PC-9 (cell line): ENCODE results near the gene PRSS21. TPM values are rescaled to one million over a fixed set of nuclear protein-coding genes. Genes with fewer than 3 reads are reported as not detected.

Experiments
- BruUV-seq: library from RNA; stranded (reverse); fragments of 400-500 nt; replicated peaks from 2 replicates; lab custom pipeline; 2021; lab: Mats Ljungman, UMichigan
- CTCF ChIA-PET: fragments of 300-600 bp; sonication (Branson Sonifier 250); formaldehyde crosslinking; loops from one replicate; lab custom pipeline; 2022; ENCODE audit warnings: antibody characterized with exemption; lab: Charles Lee
- POLR2A ChIA-PET: fragments of 300-600 bp; sonication (Branson Sonifier 250); formaldehyde crosslinking; loops from one replicate; lab custom pipeline; 2022; ENCODE audit warnings: antibody characterized with exemption; ENCODE audit not compliant: unreplicated experiment; lab: Charles Lee
- DNase-seq, 2 experiments: peaks; one replicate each; pipeline versions ENCODE4 v3.0.0 to v3.0.0-alpha.2; 2015 to 2022; ENCODE audit warnings: mixed read lengths in 1 of 2
- H2AFZ ChIP-seq: fragments of 200-600 bp; sonication (generic); 2 replicates; pipeline ENCODE4 v1.8.1; 2017; ENCODE audit warnings: antibody characterized with exemption
- H3F3A ChIP-seq: fragments of 200-600 bp; sonication (generic); 2 replicates; pipeline ENCODE4 v1.8.1; 2017; ENCODE audit warnings: antibody characterized with exemption, mild to moderate bottlenecking, low read depth; ENCODE audit not compliant: insufficient read depth
- H3K27ac ChIP-seq: fragments of 200-600 bp; sonication (generic); 2 replicates; pipeline ENCODE4 v1.6.1; 2016; ENCODE audit warnings: mixed run types
- H3K27me3 ChIP-seq: fragments of 200-600 bp; sonication (generic); 2 replicates; pipeline ENCODE4 v1.6.1; 2016; ENCODE audit warnings: low read depth, mixed run types; ENCODE audit not compliant: insufficient read depth
- H3K36me3 ChIP-seq: fragments of 200-600 bp; sonication (generic); 2 replicates; pipeline ENCODE4 v1.6.1; 2016; ENCODE audit warnings: low read depth, mixed run types
- H3K4me1 ChIP-seq: fragments of 200-600 bp; sonication (generic); replicated peaks from 2 replicates; pipeline ENCODE4 v1.6.1; 2016; ENCODE audit warnings: mixed run types; ENCODE audit not compliant: insufficient read depth
- H3K4me2 ChIP-seq: fragments of 200-600 bp; sonication (generic); 2 replicates; pipeline ENCODE4 v1.6.1; 2017; ENCODE audit warnings: mixed run types
- H3K4me3 ChIP-seq: fragments of 200-600 bp; sonication (generic); 2 replicates; pipeline ENCODE4 v1.6.1; 2016; ENCODE audit warnings: mixed run types
- H3K79me2 ChIP-seq: fragments of 200-600 bp; sonication (generic); 2 replicates; pipeline ENCODE4 v1.6.1; 2017; ENCODE audit warnings: low read depth, mixed run types
- H3K9me2 ChIP-seq: fragments of 200-600 bp; sonication (generic); 2 replicates; pipeline ENCODE4 v1.8.1; 2017; ENCODE audit warnings: mild to moderate bottlenecking; ENCODE audit not compliant: insufficient read depth
- H3K9me3 ChIP-seq: fragments of 200-600 bp; sonication (generic); 2 replicates; pipeline ENCODE4 v1.8.1; 2016; ENCODE audit warnings: low read depth; ENCODE audit not compliant: insufficient read depth
- H4K20me1 ChIP-seq: fragments of 200-600 bp; sonication (generic); 2 replicates; pipeline ENCODE4 v1.8.1; 2017; ENCODE audit not compliant: insufficient read depth
- CTCF ChIP-seq: fragments of 200-600 bp; sonication (generic); conservative IDR thresholded peaks from 2 replicates; pipeline ENCODE4 v1.6.1; 2017; ENCODE audit warnings: mixed run types, antibody characterized with exemption, mild to moderate bottlenecking, moderate library complexity
- EZH2 ChIP-seq: fragments of 200-600 bp; sonication (generic); IDR thresholded peaks from 2 replicates; pipeline ENCODE4 v1.8.0; 2017; ENCODE audit warnings: antibody characterized with exemption, low read depth
- intact Hi-C: fragments of 100-400 bp; cut with micrococcal nuclease; formaldehyde crosslinking; loops from one replicate; pipeline ENCODE4 v1.10.0; 2022; ENCODE audit not compliant: unreplicated experiment
- total RNA-seq: library from RNA; stranded (reverse); gene quantifications from 2 replicates; pipeline ENCODE4 v1.2.3, GENCODE V29; 2021

The PRSS21 gene
- total RNA-seq, 1 experiment from 2014 or later: 61.2 TPM

DNA sequence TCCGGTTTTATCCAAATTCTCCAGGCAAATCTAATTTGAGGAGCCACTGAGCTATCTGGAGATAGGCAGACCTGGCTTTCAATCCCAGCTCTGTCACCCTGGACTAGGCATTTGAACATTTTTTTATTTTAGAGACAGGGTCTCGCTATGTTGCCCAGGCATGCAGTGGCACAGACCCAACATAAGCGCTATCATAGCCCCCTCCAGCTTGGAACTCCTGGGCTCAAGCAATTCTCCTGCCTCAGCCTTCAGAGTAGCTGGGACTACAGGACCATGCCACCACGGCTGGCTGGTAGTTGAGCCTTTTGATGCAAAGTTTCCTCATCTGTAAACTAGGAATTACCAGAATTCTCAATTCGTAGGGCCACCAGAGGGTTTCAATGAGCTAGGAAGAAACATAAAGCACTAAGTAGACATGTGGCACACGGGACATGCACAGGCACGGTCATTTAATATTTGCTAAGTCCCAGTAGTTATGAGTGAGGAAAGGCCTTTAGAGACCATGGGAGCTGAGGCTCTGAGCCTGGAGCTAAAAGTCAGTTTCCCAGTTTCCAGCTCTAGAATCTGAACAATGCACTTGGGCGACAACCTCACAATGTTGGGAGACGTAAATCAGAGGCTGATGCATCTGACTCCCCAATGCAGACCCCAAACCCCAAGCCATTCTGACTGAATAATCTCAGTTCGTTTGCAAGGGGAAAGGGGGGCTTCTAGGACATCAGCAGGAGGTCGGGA, 41.1 kb upstream of the PRSS21 start:
- intact Hi-C loops: loop anchor here (2.0 to 5.0 kb wide), 2 partner anchors 41 to 83 kb away; partner anchors contain the start of genes PRSS21 and PRSS22

GRCh38 chr16:2776500-2777139, 40.4 kb upstream of the PRSS21 start:
- peaks cover 51% of the 10 kb centered on the region for H3K79me2 ChIP-seq
- H3F3A ChIP-seq: peaks cover 58% of the 10 kb centered on the region
- no peak for TF ChIP-seq CTCF
- TF ChIP-seq EZH2: no peak
- ChIA-PET CTCF (interaction anchor here (0.6 kb wide), 1 partner anchor 16 kb away, joined by 3 read pairs; no protein-coding TSS in a partner anchor), POLR2A (interaction anchor here (0.6 kb wide), 2 partner anchors 25 to 57 kb away, joined by 3 read pairs; no protein-coding TSS in a partner anchor)
- H3K27ac ChIP-seq: no peak overlapping the region
- H3K36me3 ChIP-seq: 0 out of 2 replicates have a peak, but pooled peaks cover 4% of the 10 kb centered on the region
- H3K9me2 ChIP-seq: no peaks in the 10 kb centered on the region
- no TSS peak for BruUV-seq
- H3K9me3 ChIP-seq: no peaks in the 10 kb centered on the region
- H3K4me1 ChIP-seq: peaks cover 20% of the 10 kb centered on the region
- DNase-seq: no peak
- H4K20me1 ChIP-seq: peaks cover 16% of the 10 kb centered on the region
- no peaks in the 10 kb centered on the region for H3K27me3 ChIP-seq
- intact Hi-C loops: loop anchor here (2.0 to 5.0 kb wide), 2 partner anchors 41 to 82 kb away; partner anchors contain the start of genes PRSS21 and PRSS22
- H3K4me2 ChIP-seq: peak overlapping the region; percentile 99
- H3K4me3 ChIP-seq: peak overlapping the region; percentile 78
- peak overlapping the region; percentile 72; the same call in 1 of the 2 replicates for H2AFZ ChIP-seq

More for the DNA sequence above, 41.1 kb upstream of the PRSS21 start:
- Histone ChIP-seq H3K27me3 (no peaks in the 10 kb centered on the region), H3K27ac (no peak overlapping the region; the same call in 1 of the 2 replicates), H3K9me3 (no peaks in the 10 kb centered on the region), H3F3A (peaks cover 61% of the 10 kb centered on the region), H3K9me2 (no peaks in the 10 kb centered on the region), H4K20me1 (peaks cover 23% of the 10 kb centered on the region), H3K4me1 (peaks cover 20% of the 10 kb centered on the region), H3K79me2 (peaks cover 51% of the 10 kb centered on the region), H3K36me3 (0 out of 2 replicates have a peak, but pooled peaks cover 4% of the 10 kb centered on the region), H3K4me3 (peak overlapping the region; percentile 78), H2AFZ (no peak overlapping the region), H3K4me2 (peak overlapping the region; percentile 99)
- ChIA-PET POLR2A (interaction anchor here (0.7 kb wide), 1 partner anchor 24 kb away, joined by 5 read pairs; no protein-coding TSS in a partner anchor), CTCF (interaction anchor here (0.6 kb wide), 1 partner anchor 17 kb away, joined by 3 read pairs; no protein-coding TSS in a partner anchor)
- no peak for TF ChIP-seq EZH2
- no peak for TF ChIP-seq CTCF
- DNase-seq: no peak
- TSS peak; percentile 13 for BruUV-seq
